ENCODE results near the gene FREM1.

DNA sequence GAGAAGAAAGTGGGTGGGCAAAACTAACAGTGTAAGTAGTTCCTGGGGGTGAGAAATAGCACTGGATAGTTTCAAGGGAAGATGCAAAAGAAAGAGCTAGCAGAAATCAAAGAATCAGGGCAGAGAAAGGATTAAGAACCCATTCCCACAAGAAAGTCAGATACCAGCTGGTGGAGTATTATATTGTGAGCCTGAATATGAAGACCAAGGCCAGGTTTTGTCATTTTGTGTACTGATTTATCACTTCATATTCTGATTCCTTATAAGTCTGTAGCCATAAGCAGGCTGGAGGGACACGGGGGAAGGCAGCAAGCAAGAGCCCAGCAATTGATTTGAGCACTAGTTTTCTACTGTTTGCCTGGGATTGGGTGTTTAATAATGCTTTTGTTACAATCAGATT, 80.2 kb downstream of the FREM1 start:
- TF ChIP-seq BACH2 (CRISPR knock-in tag; IDR thresholded peaks at IDR 0.05; ENCODE audit: borderline replicate concordance) (no peak), ZNF8 (CRISPR knock-in tag; IDR thresholded peaks at IDR 0.05) (no peak), TSHZ2 (CRISPR knock-in tag; IDR thresholded peaks at IDR 0.05) (no peak), OSR1 (CRISPR knock-in tag; IDR thresholded peaks at IDR 0.05) (no peak), RARB (CRISPR knock-in tag; IDR thresholded peaks at IDR 0.05) (no peak), PATZ1 (CRISPR knock-in tag; IDR thresholded peaks at IDR 0.05; ENCODE audit: borderline replicate concordance) (no peak)

Measured in SK-N-SH treated with all-trans-retinoic acid at 6 μM for 48 hours (cell line).